Endothelial cell of umbilical vein (primary cell): ENCODE measurements around the gene MUCL3. TPM values are rescaled to one million over a fixed set of nuclear protein-coding genes. Genes with fewer than 3 reads are reported as not detected.
"Not testable (repeated sequence)": the region's sequence is repeated elsewhere in the genome, so short reads cannot be mapped to it uniquely, and the experiment has no call there.

ENCODE experiments used
- BruUV-seq: library from RNA; stranded (reverse); fragments of 400-500 nt; replicated peaks from 2 replicates; lab custom pipeline; 2021; lab: Mats Ljungman, UMichigan
- CTCF ChIA-PET: fragments of 300-600, 350-600 bp; sonication (Branson Sonifier 250); formaldehyde crosslinking; loops from one replicate; lab custom pipeline; 2021; ENCODE audit warnings: antibody characterized with exemption, inconsistent platforms; lab: Charles Lee
- POLR2A ChIA-PET: fragments of 300-600, 350-600 bp; sonication (Branson Sonifier 250); formaldehyde crosslinking; loops from one replicate; lab custom pipeline; 2021; ENCODE audit warnings: antibody characterized with exemption, inconsistent platforms; lab: Charles Lee
- DNase-seq: peaks from one replicate; pipeline ENCODE4 v3.0.0-alpha.2; 2011; ENCODE audit warnings: low read depth, low spot score
- FAIRE-seq: peaks from 2 replicates; lab custom pipeline; 2011; peaks lifted over from hg19 to GRCh38; lab: Jason Lieb, UNC
- H2AFZ ChIP-seq: 2 replicates; pipeline ENCODE4 v1.6.0; 2012; ENCODE audit warnings: low read depth, low read length, control low read depth, inconsistent platforms
- H3K27ac ChIP-seq: 2 replicates; pipeline ENCODE4 v1.5.1; 2011; ENCODE audit warnings: low read depth, mild to moderate bottlenecking, control low read depth, low read length, moderate library complexity; ENCODE audit not compliant: insufficient read depth
- H3K27me3 ChIP-seq, 2 experiments: 2 replicates each; pipeline versions ENCODE4 v1.6.0 to v1.6.1; 2011; ENCODE audit warnings: low read length in 2 of 2, mixed read lengths in 1 of 2; ENCODE audit not compliant: control insufficient read depth in 2 of 2, insufficient read depth in 2 of 2
- H3K36me3 ChIP-seq, 2 experiments: 2 replicates in 1 of 2; 3 replicates in 1 of 2; pipeline ENCODE4 v1.5.1; 2011; ENCODE audit warnings: low read length in 2 of 2, mild to moderate bottlenecking in 1 of 2, moderate library complexity in 1 of 2; ENCODE audit not compliant: control insufficient read depth in 2 of 2, insufficient read depth in 2 of 2; ENCODE audit errors: extremely low read depth in 1 of 2
- H3K4me1 ChIP-seq: 3 replicates; pipeline ENCODE4 v1.5.1; 2011; ENCODE audit warnings: mild to moderate bottlenecking, low read length; ENCODE audit not compliant: control insufficient read depth, insufficient read depth; ENCODE audit errors: extremely low read depth
- H3K4me2 ChIP-seq: 2 replicates; pipeline ENCODE4 v1.6.1; 2011; ENCODE audit warnings: low read length, control low read depth, mixed read lengths; ENCODE audit not compliant: insufficient read depth
- H3K4me3 ChIP-seq, 3 experiments: fragments of 200-600 bp in 1 of 3; sonication (generic), shearing (Covaris generic) in 1 of 3; replicated peaks in 1 of 3; 2 replicates each; pipeline ENCODE4 v1.5.1; 2011 to 2016; ENCODE audit warnings: control low read depth in 3 of 3, low read length in 3 of 3, mild to moderate bottlenecking in 2 of 3, inconsistent platforms in 1 of 3, low read depth in 1 of 3, moderate library complexity in 1 of 3; ENCODE audit not compliant: insufficient read depth in 1 of 3
- H3K79me2 ChIP-seq: 2 replicates; pipeline ENCODE4 v1.6.0; 2012; ENCODE audit warnings: low read length, inconsistent platforms; ENCODE audit not compliant: control insufficient read depth, insufficient read depth
- H3K9ac ChIP-seq: replicated peaks from 2 replicates; pipeline ENCODE3; 2011; ENCODE audit warnings: low read length, control low read depth; ENCODE audit not compliant: insufficient read depth; ENCODE audit errors: extremely low read depth
- H3K9me1 ChIP-seq: replicated peaks from 3 replicates; pipeline ENCODE4 v1.6.0; 2011; ENCODE audit warnings: mild to moderate bottlenecking, low read length; ENCODE audit not compliant: control insufficient read depth, insufficient read depth; ENCODE audit errors: extremely low read depth
- H3K9me3 ChIP-seq: replicated peaks from 2 replicates; pipeline ENCODE4 v1.5.1; 2012; ENCODE audit warnings: low read length, inconsistent platforms; ENCODE audit not compliant: control insufficient read depth, insufficient read depth
- H4K20me1 ChIP-seq: replicated peaks from 2 replicates; pipeline ENCODE3; 2011; ENCODE audit warnings: mild to moderate bottlenecking, low read length; ENCODE audit not compliant: control insufficient read depth, insufficient read depth; ENCODE audit errors: extremely low read depth
- EZH2 ChIP-seq: IDR thresholded peaks from 2 replicates; pipeline ENCODE4 v1.6.1; 2012; ENCODE audit warnings: borderline replicate concordance, low read depth, mild to moderate bottlenecking, moderate library complexity, low read length, inconsistent platforms; ENCODE audit not compliant: severe bottlenecking
- FOS ChIP-seq: IDR thresholded peaks from 2 replicates; pipeline ENCODE4 v1.6.1; 2011; ENCODE audit warnings: mild to moderate bottlenecking, low read length, moderate library complexity, borderline replicate concordance; ENCODE audit not compliant: insufficient read depth
- GATA2 ChIP-seq: IDR thresholded peaks from 2 replicates; pipeline ENCODE4 v1.7.0; 2011; ENCODE audit warnings: low read depth, mild to moderate bottlenecking, moderate library complexity, mixed read lengths, low read length; ENCODE audit not compliant: insufficient read length, insufficient read depth
- JUN ChIP-seq: IDR thresholded peaks from 2 replicates; pipeline ENCODE4 v1.6.1; 2011; ENCODE audit warnings: borderline replicate concordance, low read depth; ENCODE audit not compliant: insufficient read length, insufficient read depth
- MYC ChIP-seq: IDR thresholded peaks from one replicate; pipeline ENCODE4 v1.6.1; 2011; ENCODE audit warnings: mild to moderate bottlenecking, low read depth, low read length
- POLR2A ChIP-seq: IDR thresholded peaks from 2 replicates; pipeline ENCODE4 v1.6.1; 2012; ENCODE audit warnings: low read depth, mild to moderate bottlenecking, control low read depth, low read length
- POLR2AphosphoS5 ChIP-seq: IDR thresholded peaks from 2 replicates; pipeline ENCODE4 v1.6.1; 2012; ENCODE audit warnings: low read depth, mild to moderate bottlenecking, control low read depth, low read length, moderate library complexity; ENCODE audit not compliant: insufficient read depth
- dilution Hi-C: fragments of 300-500 bp; cut with MboI; formaldehyde crosslinking; loops from one replicate; pipeline ENCODE4 v1.15.0; 2019; ENCODE audit warnings: low sequenced_read_pairs; ENCODE audit not compliant: extremely low pct_ligation_motif_present
- intact Hi-C: fragments of 100-400 bp; cut with micrococcal nuclease; formaldehyde crosslinking; loops from one replicate; pipeline ENCODE4 v1.10.0; 2022
- polyA plus RNA-seq, 4 experiments: library from polyadenylated mRNA; depleted of rRNA in 3 of 4; stranded (reverse) in 3 of 4; unstranded in 1 of 4; fragments of >200 nt; gene quantifications; 2 replicates each; pipeline versions ENCODE4 v1.2.1 to v1.2.3, GENCODE V29; 2011 to 2012; ENCODE audit warnings: missing spikeins in 1 of 4
- total RNA-seq: library from RNA; stranded (reverse); gene quantifications from 2 replicates; pipeline ENCODE4 v1.2.3, GENCODE V29; 2021
- TF ChIP-seq, protein P1 (sequence below), 2 donors: IDR thresholded peaks; 1 replicate in 1 of 2; 2 replicates in 1 of 2; pipeline ENCODE4 v1.5.1; 2011; ENCODE audit warnings: low read length in 2 of 2, mild to moderate bottlenecking in 2 of 2, moderate library complexity in 2 of 2, control low read depth in 1 of 2, inconsistent platforms in 1 of 2, low read depth in 1 of 2; ENCODE audit not compliant: insufficient read depth in 1 of 2; ENCODE audit errors: extremely low read depth in 1 of 2
- TF ChIP-seq, protein P2 (sequence below): IDR thresholded peaks from 2 replicates; pipeline ENCODE4 v1.6.1; 2011; ENCODE audit not compliant: insufficient read depth, insufficient read length

MUCL3 gene
- total and polyA plus RNA-seq, 2 donors (not counting 3 experiments of a cell fraction or from before 2014, with no cell fraction given), result not detected

DNA sequence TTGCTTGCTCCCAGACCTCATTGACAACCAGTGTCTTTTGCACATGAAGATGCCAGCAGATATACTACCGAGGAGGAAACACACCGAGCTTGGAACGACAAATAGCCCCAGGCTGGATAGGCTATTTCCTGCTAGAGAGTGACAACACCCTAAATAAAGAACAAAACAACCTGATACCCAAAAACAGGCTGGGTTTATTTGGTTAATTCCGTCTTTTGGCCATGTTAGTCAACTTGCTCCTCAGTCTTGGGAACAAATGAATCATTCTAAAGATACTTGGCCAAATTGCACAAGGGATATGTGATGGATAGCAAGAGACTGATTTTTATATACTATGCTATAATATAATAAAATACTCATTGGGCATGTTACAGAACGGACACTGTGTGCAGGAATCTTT, 58.0 kb downstream of the MUCL3 start:
- DNase-seq (no peak), FAIRE-seq (no peak)
- Histone ChIP-seq H3K36me3 (no peaks in the 10 kb centered on the region), H3K4me1 (no peaks in the 10 kb centered on the region), H4K20me1 (no peaks in the 10 kb centered on the region), H3K9ac (no peak overlapping the region), H3K27ac (no peak overlapping the region), H3K4me3 (no peak overlapping the region), H3K4me2 (no peak overlapping the region), H2AFZ (no peak overlapping the region), H3K79me2 (no peaks in the 10 kb centered on the region), H3K9me1 (no peaks in the 10 kb centered on the region), H3K9me3 (no peaks in the 10 kb centered on the region), H3K27me3 (peaks cover 0 to 5% of the 10 kb centered on the region in 2 experiments)
- ChIA-PET POLR2A (no interaction called here), CTCF (no interaction called here)
- dilution Hi-C loops (no loop called here), intact Hi-C loops (no loop called here)
- BruUV-seq, result no TSS peak
- TF ChIP-seq JUN (no peak), EZH2 (no peak), GATA2 (no peak), MYC (no peak), POLR2A (no peak), FOS (no peak), POLR2AphosphoS5 (no peak)
- TF ChIP-seq, protein P1, sequence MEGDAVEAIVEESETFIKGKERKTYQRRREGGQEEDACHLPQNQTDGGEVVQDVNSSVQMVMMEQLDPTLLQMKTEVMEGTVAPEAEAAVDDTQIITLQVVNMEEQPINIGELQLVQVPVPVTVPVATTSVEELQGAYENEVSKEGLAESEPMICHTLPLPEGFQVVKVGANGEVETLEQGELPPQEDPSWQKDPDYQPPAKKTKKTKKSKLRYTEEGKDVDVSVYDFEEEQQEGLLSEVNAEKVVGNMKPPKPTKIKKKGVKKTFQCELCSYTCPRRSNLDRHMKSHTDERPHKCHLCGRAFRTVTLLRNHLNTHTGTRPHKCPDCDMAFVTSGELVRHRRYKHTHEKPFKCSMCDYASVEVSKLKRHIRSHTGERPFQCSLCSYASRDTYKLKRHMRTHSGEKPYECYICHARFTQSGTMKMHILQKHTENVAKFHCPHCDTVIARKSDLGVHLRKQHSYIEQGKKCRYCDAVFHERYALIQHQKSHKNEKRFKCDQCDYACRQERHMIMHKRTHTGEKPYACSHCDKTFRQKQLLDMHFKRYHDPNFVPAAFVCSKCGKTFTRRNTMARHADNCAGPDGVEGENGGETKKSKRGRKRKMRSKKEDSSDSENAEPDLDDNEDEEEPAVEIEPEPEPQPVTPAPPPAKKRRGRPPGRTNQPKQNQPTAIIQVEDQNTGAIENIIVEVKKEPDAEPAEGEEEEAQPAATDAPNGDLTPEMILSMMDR (IDR thresholded peaks at IDR 0.05; ENCODE audit: extremely low read depth in 1 of 2, insufficient read depth in 1 of 2, low read depth in 1 of 2, low read length in 2 of 2), result no peak
- TF ChIP-seq, protein P2, sequence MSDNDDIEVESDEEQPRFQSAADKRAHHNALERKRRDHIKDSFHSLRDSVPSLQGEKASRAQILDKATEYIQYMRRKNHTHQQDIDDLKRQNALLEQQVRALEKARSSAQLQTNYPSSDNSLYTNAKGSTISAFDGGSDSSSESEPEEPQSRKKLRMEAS, result no peak

DNA sequence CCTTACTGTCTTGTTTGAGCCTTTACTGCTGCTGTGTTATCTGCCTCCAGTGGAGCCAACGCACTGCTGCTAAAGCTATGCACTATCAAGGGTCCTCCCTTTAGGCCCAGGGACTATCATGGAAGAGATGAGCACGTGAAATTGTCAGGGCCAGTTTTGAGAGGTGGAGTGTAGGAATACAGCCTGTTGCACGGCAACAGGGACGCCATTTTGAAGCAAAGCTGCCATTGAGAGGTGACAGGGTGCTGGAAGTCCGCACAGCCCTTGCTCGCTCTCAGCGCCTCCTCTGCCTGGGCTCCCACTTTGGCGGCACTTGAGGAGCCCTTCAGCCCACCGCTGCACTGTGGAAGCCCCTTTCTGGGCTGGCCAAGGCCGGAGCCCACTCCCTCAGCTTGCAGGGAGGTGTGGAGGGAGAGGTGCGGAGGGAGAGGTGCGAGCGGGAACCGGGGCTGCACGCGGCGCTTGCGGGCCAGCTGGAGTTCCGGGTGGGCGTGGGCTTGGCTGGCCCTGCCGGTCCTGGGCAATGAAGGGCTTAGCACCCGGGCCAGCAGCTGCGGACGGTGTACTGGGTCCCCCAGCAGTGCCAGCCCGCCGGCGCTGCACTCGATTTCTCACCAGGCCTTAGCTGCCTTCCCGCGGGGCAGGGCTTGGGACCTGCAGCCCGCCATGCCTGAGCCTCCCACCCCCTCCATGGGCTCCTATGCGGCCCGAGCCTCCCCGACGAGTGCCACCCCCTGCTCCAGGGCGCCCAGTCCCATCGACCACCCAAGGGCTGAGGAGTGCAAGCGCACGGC, 59.5 kb downstream of the MUCL3 start:
- H3K9me3 ChIP-seq, H3K4me1 ChIP-seq, BruUV-seq, H3K27ac ChIP-seq, POLR2A ChIA-PET, H3K4me2 ChIP-seq, intact Hi-C loops, FAIRE-seq, dilution Hi-C loops, H2AFZ ChIP-seq, H3K27me3 ChIP-seq, H4K20me1 ChIP-seq, DNase-seq, H3K4me3 ChIP-seq, H3K79me2 ChIP-seq, H3K9ac ChIP-seq, H3K36me3 ChIP-seq, H3K9me1 ChIP-seq: not testable (repeated sequence)
- CTCF ChIA-PET, result interaction anchor here (1.3 kb wide), 1 partner anchor 12 kb away, joined by 3 read pairs; no protein-coding TSS in a partner anchor
